Measurements from ENCODE around the gene CFLAR. TPM values are rescaled to one million over a fixed set of nuclear protein-coding genes. Genes with fewer than 3 reads are reported as not detected.

CFLAR gene
- total RNA-seq, 1 experiment from 2014 or later: 35.6 TPM

- Histone ChIP-seq H3K4me3 (replicated peaks in 1 of 2; ENCODE audit: low read depth in 1 of 2, low read length in 2 of 2) (no peak overlapping the region), H3K79me2 (ENCODE audit: insufficient read depth, low read length) (peaks cover 58% of the 10 kb centered on the region), H4K20me1 (ENCODE audit: insufficient read depth) (no peaks in the 10 kb centered on the region), H2AFZ (ENCODE audit: low read depth, low read length, poor library complexity, severe bottlenecking) (no peak overlapping the region), H3K36me3 (ENCODE audit: control insufficient read depth in 1 of 2, insufficient read depth in 2 of 2, low read length in 2 of 2) (peaks cover 0 to 16% of the 10 kb centered on the region in 2 experiments; a peak in 1 of 4 replicates), H3K9me2 (ENCODE audit: insufficient read depth) (no peaks in the 10 kb centered on the region), H3K4me2 (ENCODE audit: low read length) (peak overlapping the region; percentile 46), H3K27ac (ENCODE audit: low read depth, low read length) (no peak overlapping the region), H3K27me3 (ENCODE audit: insufficient read depth, low read length) (no peaks in the 10 kb centered on the region), H3K4me1 (ENCODE audit: control insufficient read depth in 1 of 2, insufficient read depth in 2 of 2, low read length in 2 of 2) (peaks cover 6 to 53% of the 10 kb centered on the region in 2 experiments; a peak in 3 of 4 replicates), H3K9me3 (ENCODE audit: control insufficient read depth in 1 of 2, insufficient read depth in 1 of 2, low read depth in 1 of 2, low read length in 2 of 2) (no peaks in the 10 kb centered on the region), H3K9ac (ENCODE audit: low read length) (no peak overlapping the region)
- no peak for DNase-seq (ENCODE audit: low read depth, low spot score)
- peak; percentile 44; the same call in 1 of the 2 replicates for ATAC-seq
- intact Hi-C loops (cut with micrococcal nuclease): no loop called here
- TF ChIP-seq MAX (IDR thresholded peaks at IDR 0.05) (0 out of 2 replicates have a peak, but pooled peaks have one; percentile 19), SIN3A (IDR thresholded peaks at IDR 0.05; ENCODE audit: low read depth) (0 out of 2 replicates have a peak, but pooled peaks have one; percentile 40), FOSL1 (IDR thresholded peaks at IDR 0.05; ENCODE audit: low read depth) (peak; percentile 55), POLR2A (IDR thresholded peaks at IDR 0.05; ENCODE audit: borderline replicate concordance, extremely low read depth, insufficient read depth, insufficient read length) (no peak), CBX3 (IDR thresholded peaks at IDR 0.05; ENCODE audit: low read depth) (no peak), ZFX (IDR thresholded peaks at IDR 0.05) (no peak), ATF3 (IDR thresholded peaks at IDR 0.05) (no peak), SP1 (IDR thresholded peaks at IDR 0.05; ENCODE audit: low read depth) (peak; percentile 23; the same call in 1 of the 2 replicates), CEBPB (IDR thresholded peaks at IDR 0.05; ENCODE audit: low read depth) (no peak)
- BruUV-seq (replicated peaks): no TSS peak
- CTCF ChIA-PET: interaction anchor here (1.5 kb wide), 1 partner anchor 12 kb away, joined by 4 read pairs; no protein-coding TSS in a partner anchor
- RAD21 ChIA-PET (ENCODE audit: low non-redundant PET in 1 of 2, low total read pairs in 2 of 2, uncharacterized antibody in 2 of 2, unreplicated experiment in 2 of 2): no interaction called here
- POLR2A ChIA-PET: no interaction called here
These were observed 14.7 kb downstream of the CFLAR start for GRCh38 chr2:201130524-201131186.

GRCh38 chr2:201132518-201132917 is 16.6 kb downstream of the CFLAR start:
- peaks cover 0 to 27% of the 10 kb centered on the region in 2 experiments; a peak in 1 of 4 replicates for H3K36me3 ChIP-seq (ENCODE audit: control insufficient read depth in 1 of 2, insufficient read depth in 2 of 2, low read length in 2 of 2)
- H3K4me3 ChIP-seq (replicated peaks in 1 of 2; ENCODE audit: low read depth in 1 of 2, low read length in 2 of 2): no peak overlapping the region
- no peak for ATAC-seq
- H3K4me1 ChIP-seq (ENCODE audit: control insufficient read depth in 1 of 2, insufficient read depth in 2 of 2, low read length in 2 of 2): peaks cover 6 to 46% of the 10 kb centered on the region in 2 experiments; a peak in 3 of 4 replicates
- CTCF ChIA-PET: no interaction called here
- no peak for DNase-seq (ENCODE audit: low read depth, low spot score)
- H3K27me3 ChIP-seq (ENCODE audit: insufficient read depth, low read length): no peaks in the 10 kb centered on the region
- POLR2A ChIA-PET: no interaction called here
- H3K4me2 ChIP-seq (ENCODE audit: low read length): no peak overlapping the region
- no peaks in the 10 kb centered on the region for H3K9me2 ChIP-seq (ENCODE audit: insufficient read depth)
- H4K20me1 ChIP-seq (ENCODE audit: insufficient read depth): no peaks in the 10 kb centered on the region
- no peak overlapping the region for H3K27ac ChIP-seq (ENCODE audit: low read depth, low read length)
- intact Hi-C loops (cut with micrococcal nuclease): no loop called here
- no peak for TF ChIP-seq FOSL1 (IDR thresholded peaks at IDR 0.05; ENCODE audit: low read depth)
- no peak for TF ChIP-seq POLR2AphosphoS5 (IDR thresholded peaks at IDR 0.05; ENCODE audit: low read depth, low read length)
- TF ChIP-seq EZH2 (IDR thresholded peaks at IDR 0.05): no peak
- TF ChIP-seq ZFX (IDR thresholded peaks at IDR 0.05): no peak
- no peak for TF ChIP-seq SRF (IDR thresholded peaks at IDR 0.05; ENCODE audit: low read depth)
- no peak for TF ChIP-seq ELF1 (IDR thresholded peaks at IDR 0.05; ENCODE audit: borderline replicate concordance, low read depth)
- peaks cover 42% of the 10 kb centered on the region for H3K79me2 ChIP-seq (ENCODE audit: insufficient read depth, low read length)
- no peak overlapping the region for H2AFZ ChIP-seq (ENCODE audit: low read depth, low read length, poor library complexity, severe bottlenecking)
- no peak overlapping the region for H3K9ac ChIP-seq (ENCODE audit: low read length)
- no peaks in the 10 kb centered on the region for H3K9me3 ChIP-seq (ENCODE audit: control insufficient read depth in 1 of 2, insufficient read depth in 1 of 2, low read depth in 1 of 2, low read length in 2 of 2)
- RAD21 ChIA-PET (ENCODE audit: low non-redundant PET in 1 of 2, low total read pairs in 2 of 2, uncharacterized antibody in 2 of 2, unreplicated experiment in 2 of 2): interaction anchor here in 1 of 2 experiments (0.7 kb wide), 1 partner anchor 23 kb away, joined by 3 read pairs; no protein-coding TSS in a partner anchor
- no TSS peak for BruUV-seq (replicated peaks)

All from HCT116 (cell line).